ENCODE data around the gene SPR.

DNA sequence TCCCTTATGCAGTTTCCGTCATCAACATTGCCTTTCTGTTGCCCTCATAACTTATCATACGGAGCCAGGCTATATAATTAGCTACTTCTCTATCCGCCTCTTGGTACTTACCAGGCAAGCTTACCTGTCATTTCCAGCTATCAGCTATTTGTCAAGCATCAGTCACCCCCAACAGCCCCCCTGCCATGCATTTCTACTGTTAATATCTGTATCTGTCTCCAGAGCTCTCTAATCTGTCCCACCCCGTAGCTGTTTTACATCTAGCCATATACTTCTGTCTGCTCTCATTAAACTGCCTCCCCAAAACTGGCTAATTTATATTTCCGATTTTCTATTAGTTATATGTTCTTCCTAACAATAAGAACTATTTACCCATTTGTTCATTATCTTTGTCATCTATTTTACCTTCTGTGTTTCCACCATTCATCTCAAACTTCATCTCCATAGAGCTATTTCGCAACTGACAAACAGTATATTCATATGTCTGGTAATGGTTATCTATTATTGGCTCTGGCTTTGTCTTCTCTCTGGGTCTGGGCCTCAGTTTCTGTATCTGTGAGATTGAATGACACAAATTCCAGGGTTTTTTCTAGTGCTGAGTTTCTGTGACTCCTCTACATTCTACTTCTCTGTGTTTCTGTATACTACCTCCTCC, 39.7 kb downstream of the SPR start:
- TF ChIP-seq, protein P1, sequence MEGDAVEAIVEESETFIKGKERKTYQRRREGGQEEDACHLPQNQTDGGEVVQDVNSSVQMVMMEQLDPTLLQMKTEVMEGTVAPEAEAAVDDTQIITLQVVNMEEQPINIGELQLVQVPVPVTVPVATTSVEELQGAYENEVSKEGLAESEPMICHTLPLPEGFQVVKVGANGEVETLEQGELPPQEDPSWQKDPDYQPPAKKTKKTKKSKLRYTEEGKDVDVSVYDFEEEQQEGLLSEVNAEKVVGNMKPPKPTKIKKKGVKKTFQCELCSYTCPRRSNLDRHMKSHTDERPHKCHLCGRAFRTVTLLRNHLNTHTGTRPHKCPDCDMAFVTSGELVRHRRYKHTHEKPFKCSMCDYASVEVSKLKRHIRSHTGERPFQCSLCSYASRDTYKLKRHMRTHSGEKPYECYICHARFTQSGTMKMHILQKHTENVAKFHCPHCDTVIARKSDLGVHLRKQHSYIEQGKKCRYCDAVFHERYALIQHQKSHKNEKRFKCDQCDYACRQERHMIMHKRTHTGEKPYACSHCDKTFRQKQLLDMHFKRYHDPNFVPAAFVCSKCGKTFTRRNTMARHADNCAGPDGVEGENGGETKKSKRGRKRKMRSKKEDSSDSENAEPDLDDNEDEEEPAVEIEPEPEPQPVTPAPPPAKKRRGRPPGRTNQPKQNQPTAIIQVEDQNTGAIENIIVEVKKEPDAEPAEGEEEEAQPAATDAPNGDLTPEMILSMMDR (IDR thresholded peaks at IDR 0.05), result no peak
- no peak for TF ChIP-seq ZFX (IDR thresholded peaks at IDR 0.05; ENCODE audit: borderline replicate concordance)

Data from 22Rv1 (cell line).